ENCODE measurements around the gene TMEM187. TPM values are rescaled to one million over a fixed set of nuclear protein-coding genes. Genes with fewer than 3 reads are reported as not detected.
A peak's percentile ranks its signal among the peaks of the same experiment; 100 is the strongest.

The TMEM187 gene
- total and polyA plus RNA-seq, 10 of the 15 experiments (the other 5 are each of a cell fraction or from before 2014, with no cell fraction given) = 0.45 to 8.5 (median 4.1) TPM

GRCh38 chrX:153971124-153971449 lies 1.5 kb upstream of the TMEM187 start (continued):
- no peak for TF ChIP-seq E2F4 (IDR thresholded peaks at IDR 0.05; ENCODE audit: low read depth, low read length)
- TF ChIP-seq E4F1 (IDR thresholded peaks at IDR 0.05; ENCODE audit: borderline replicate concordance, partially characterized antibody) = peak; percentile 40
- no peak for TF ChIP-seq EED (IDR thresholded peaks at IDR 0.05; ENCODE audit: low read depth)
- TF ChIP-seq ZNF274 (IDR thresholded peaks at IDR 0.05; ENCODE audit: insufficient read depth, insufficient read length) = no peak
- TF ChIP-seq EZH2 (IDR thresholded peaks at IDR 0.05; ENCODE audit: borderline replicate concordance, control insufficient read depth, low read depth, low read length) = no peak
- no peak for TF ChIP-seq ZNF207 (IDR thresholded peaks at IDR 0.05; ENCODE audit: borderline replicate concordance)
- no peak for TF ChIP-seq PRDM15 (CRISPR knock-in tag; IDR thresholded peaks at IDR 0.05)
- no peak for TF ChIP-seq PML (IDR thresholded peaks at IDR 0.05; ENCODE audit: low read length)
- TF ChIP-seq YY1 (IDR thresholded peaks at IDR 0.05; ENCODE audit: low read depth, low read length) = no peak; the same call in 1 of the 2 replicates
- no peak for TF ChIP-seq SKIL (IDR thresholded peaks at IDR 0.05; ENCODE audit: low read depth, poor library complexity, severe bottlenecking)
- peak; percentile 49 for TF ChIP-seq SIX5 (IDR thresholded peaks at IDR 0.05; ENCODE audit: low read depth, low read length, severe bottlenecking)
- no peak for TF ChIP-seq ZZZ3 (IDR thresholded peaks at IDR 0.05; ENCODE audit: control insufficient read depth, insufficient read length, low read depth)
- no peak for TF ChIP-seq ZNF622 (IDR thresholded peaks at IDR 0.05)
- TF ChIP-seq BACH1 (IDR thresholded peaks at IDR 0.05; ENCODE audit: borderline replicate concordance) = no peak
- no peak; the same call in 1 of the 2 replicates for TF ChIP-seq RUNX3 (IDR thresholded peaks at IDR 0.05; ENCODE audit: low read length)
- TF ChIP-seq ATF2 (IDR thresholded peaks at IDR 0.05; ENCODE audit: low read length) = no peak
- TF ChIP-seq NFIC (IDR thresholded peaks at IDR 0.05; ENCODE audit: low read depth, low read length) = no peak
- TF ChIP-seq NFYB (IDR thresholded peaks at IDR 0.05; ENCODE audit: insufficient read depth, low read depth, low read length) = no peak
- TF ChIP-seq POLR2AphosphoS5 (IDR thresholded peaks at IDR 0.05; ENCODE audit: low read length) = peak; percentile 73; the same call in 1 of the 2 replicates
- no peak for TF ChIP-seq CHD1 (IDR thresholded peaks at IDR 0.05; ENCODE audit: low read depth, low read length)
- peak; percentile 30; the same call in 1 of the 2 replicates for TF ChIP-seq SREBF2 (IDR thresholded peaks at IDR 0.05; ENCODE audit: low read length)
- TF ChIP-seq HDGF (IDR thresholded peaks at IDR 0.05) = no peak

Measured in GM12878 (cell line).